Chondrocyte (in vitro differentiated cells): ENCODE data around the gene OR11A1. TPM values are rescaled to one million over a fixed set of nuclear protein-coding genes. Genes with fewer than 3 reads are reported as not detected.
A peak's percentile ranks its signal among the peaks of the same experiment; 100 is the strongest.

ENCODE experiments used
- DNase-seq: peaks from one replicate; pipeline ENCODE4 v3.0.0; 2021; ENCODE audit warnings: mixed read lengths, low spot score
- H3K27ac Mint-ChIP-seq: one replicate; pipeline ENCODE4 v1.8.0; 2021; ENCODE audit warnings: mild to moderate bottlenecking, moderate library complexity, mixed read lengths; ENCODE audit not compliant: unreplicated experiment
- H3K27me3 Mint-ChIP-seq: 2 replicates; pipeline ENCODE4 v1.8.0; 2021; ENCODE audit warnings: low read depth, mixed read lengths
- H3K36me3 Mint-ChIP-seq: 2 replicates; pipeline ENCODE4 v1.8.0; 2021; ENCODE audit warnings: low read depth, mixed read lengths
- H3K4me1 Mint-ChIP-seq: 2 replicates; pipeline ENCODE4 v1.8.0; 2021; ENCODE audit warnings: low read depth, mild to moderate bottlenecking, mixed read lengths
- H3K4me3 Mint-ChIP-seq: one replicate; pipeline ENCODE4 v1.8.0; 2021; ENCODE audit warnings: mild to moderate bottlenecking, moderate library complexity, mixed read lengths; ENCODE audit not compliant: unreplicated experiment
- H3K9me3 Mint-ChIP-seq: 2 replicates; pipeline ENCODE4 v1.8.0; 2021; ENCODE audit warnings: low read depth, mixed read lengths
- CTCF ChIP-seq: fragments of 200-600 bp; sonication (generic); IDR thresholded peaks from 2 replicates; pipeline ENCODE4 v1.5.0; 2021; ENCODE audit warnings: antibody characterized with exemption, mild to moderate bottlenecking, moderate library complexity
- total RNA-seq: library from RNA; stranded (reverse); gene quantifications from 3 replicates; pipeline ENCODE4 v1.2.1, GENCODE V29; 2021

Gene OR11A1
- total RNA-seq, 1 donor from 2014 or later: not detected

DNA sequence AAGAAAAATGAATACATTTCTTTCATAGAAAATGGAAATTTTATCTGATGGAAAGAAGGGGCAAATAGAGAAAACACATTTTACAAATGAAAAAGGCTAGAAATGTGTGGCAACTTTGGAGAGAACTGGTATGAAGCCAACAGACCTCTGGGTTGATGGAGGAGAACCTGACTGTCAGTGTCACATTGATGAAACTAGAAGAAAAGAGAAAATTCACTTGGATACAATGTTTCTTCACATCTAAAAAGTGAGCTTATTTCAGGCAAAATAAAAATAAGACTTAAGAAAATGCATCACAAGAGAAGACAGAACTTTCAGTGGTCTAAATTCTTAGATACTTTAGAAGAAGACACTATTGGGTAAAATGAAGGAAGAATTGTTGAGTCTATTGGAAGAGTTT lies 61.5 kb downstream of the OR11A1 start, which contains the start of gene OR12D2:
Gene OR12D2 (plus strand): TSS at position 301 of the 400 bp plus-strand sequence. CDS start 1,069 bp downstream, outside the sequence.
- no peak for DNase-seq
- no peak within 1 kb of the TSS for H3K4me3 Mint-ChIP-seq
- H3K27me3 Mint-ChIP-seq: peaks cover 29% of the 10 kb centered on the region
- H3K4me1 Mint-ChIP-seq: no peaks in the 10 kb centered on the region
- no peaks in the 10 kb centered on the region for H3K36me3 Mint-ChIP-seq
- TF ChIP-seq CTCF: no peak
- H3K27ac Mint-ChIP-seq: no peak within 1 kb of the TSS
- no peaks in the 10 kb centered on the region for H3K9me3 Mint-ChIP-seq

DNA sequence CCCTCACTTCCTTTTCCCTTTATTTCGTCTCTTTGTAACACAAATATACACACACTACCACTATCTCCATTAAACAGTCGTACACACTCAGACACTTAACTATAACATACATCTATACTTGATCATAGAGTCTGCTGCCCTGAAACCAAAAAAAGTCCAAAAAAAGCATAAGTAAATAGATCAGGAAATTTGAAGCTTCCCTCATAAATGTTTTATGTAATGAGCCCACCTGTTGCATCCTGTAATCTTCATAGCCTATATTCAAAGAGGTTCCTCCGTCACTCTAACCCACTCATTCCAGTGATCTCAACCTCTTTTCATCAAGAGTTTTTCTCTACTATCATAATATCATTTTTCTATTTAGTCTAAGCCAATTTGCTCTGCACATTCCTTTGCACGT lies 68.3 kb downstream of the OR11A1 start:
- no peak for TF ChIP-seq CTCF
- Mint-ChIP-seq H3K27ac (no peak overlapping the region), H3K9me3 (no peaks in the 10 kb centered on the region), H3K36me3 (no peaks in the 10 kb centered on the region), H3K4me1 (no peaks in the 10 kb centered on the region), H3K4me3 (no peak overlapping the region), H3K27me3 (peaks cover 22% of the 10 kb centered on the region)
- no peak for DNase-seq

DNA sequence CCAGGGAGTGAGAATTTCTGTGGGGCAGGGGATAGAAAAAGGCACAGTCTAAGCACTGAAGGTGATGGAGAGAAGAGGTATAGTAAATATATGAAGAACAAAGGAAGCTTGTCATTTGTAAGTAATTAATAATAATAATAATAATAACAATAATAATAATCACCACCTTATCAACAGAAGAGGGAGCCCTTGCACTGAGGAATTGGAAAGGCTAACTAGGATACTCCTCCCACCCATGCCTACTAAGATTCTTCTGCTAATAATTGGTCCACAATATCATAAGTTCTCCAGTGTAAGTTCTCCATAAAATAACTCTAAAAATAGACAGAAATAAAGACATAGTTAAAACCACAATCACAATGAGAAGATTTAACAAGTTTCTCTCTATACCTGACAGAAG lies 80.9 kb downstream of the OR11A1 start:
- Mint-ChIP-seq H3K36me3 (no peaks in the 10 kb centered on the region), H3K27ac (no peak overlapping the region), H3K9me3 (no peaks in the 10 kb centered on the region), H3K4me3 (no peak overlapping the region), H3K4me1 (no peaks in the 10 kb centered on the region), H3K27me3 (peaks cover 28% of the 10 kb centered on the region)
- TF ChIP-seq CTCF: peak; percentile 77
- DNase-seq: no peak

Other genes starting within 250 kb of the OR11A1 start
- gene OR14J1, start 155.4 kb downstream of the OR11A1 start, total RNA-seq: not detected in 3 replicates
- gene OR5V1, start 88.2 kb downstream of the OR11A1 start, total RNA-seq: not detected in 3 replicates
- gene OR12D3, start 81.8 kb downstream of the OR11A1 start, total RNA-seq: not detected in 3 replicates
- gene OR12D2, start 61.4 kb downstream of the OR11A1 start, total RNA-seq: not detected in 3 replicates
- gene OR12D1, start 42.1 kb downstream of the OR11A1 start, total RNA-seq: not detected in 3 replicates
- gene OR10C1, start 17.8 kb downstream of the OR11A1 start, total RNA-seq: not detected in 3 replicates
- gene OR2H1, start 84 bp upstream of the OR11A1 start, total RNA-seq: not detected in 3 replicates
- gene MAS1L, start 30.9 kb upstream of the OR11A1 start, total RNA-seq: not detected in 3 replicates
- gene UBD, start 102.7 kb upstream of the OR11A1 start, total RNA-seq: not detected in 3 replicates
- not detected in 3 replicates for gene OR2H2, start 128.1 kb upstream of the OR11A1 start, total RNA-seq
- 46.6 to 62.4 TPM (median 50.7 TPM) in 3 replicates for gene GABBR1, start 176.1 kb upstream of the OR11A1 start, total RNA-seq
- 0.82 TPM in 1 of 3 replicates, not detected in the others for gene MOG, start 200.0 kb upstream of the OR11A1 start, total RNA-seq
- not detected in 3 replicates for gene ZFP57, start 224.1 kb upstream of the OR11A1 start, total RNA-seq